GM18498 (cell line): ENCODE results near the gene SAMD4B.
"Not testable (repeated sequence)": the region's sequence is repeated elsewhere in the genome, so short reads cannot be mapped to it uniquely, and the experiment has no call there.

Source experiments
- ATAC-seq: cut with Tn5 transposase; IDR thresholded peaks from one replicate; pipeline ENCODE4 v1.9.1; 2021; ENCODE audit warnings: mild to moderate bottlenecking, moderate library complexity; ENCODE audit not compliant: unreplicated experiment

The SAMD4B gene

GRCh38 chr19:39309305-39309670, 32.9 kb upstream of the SAMD4B start:
- ATAC-seq: not testable (repeated sequence)

- no peak for ATAC-seq
Measured at GRCh38 chr19:39310558-39311311, 31.5 kb upstream of the SAMD4B start.

DNA sequence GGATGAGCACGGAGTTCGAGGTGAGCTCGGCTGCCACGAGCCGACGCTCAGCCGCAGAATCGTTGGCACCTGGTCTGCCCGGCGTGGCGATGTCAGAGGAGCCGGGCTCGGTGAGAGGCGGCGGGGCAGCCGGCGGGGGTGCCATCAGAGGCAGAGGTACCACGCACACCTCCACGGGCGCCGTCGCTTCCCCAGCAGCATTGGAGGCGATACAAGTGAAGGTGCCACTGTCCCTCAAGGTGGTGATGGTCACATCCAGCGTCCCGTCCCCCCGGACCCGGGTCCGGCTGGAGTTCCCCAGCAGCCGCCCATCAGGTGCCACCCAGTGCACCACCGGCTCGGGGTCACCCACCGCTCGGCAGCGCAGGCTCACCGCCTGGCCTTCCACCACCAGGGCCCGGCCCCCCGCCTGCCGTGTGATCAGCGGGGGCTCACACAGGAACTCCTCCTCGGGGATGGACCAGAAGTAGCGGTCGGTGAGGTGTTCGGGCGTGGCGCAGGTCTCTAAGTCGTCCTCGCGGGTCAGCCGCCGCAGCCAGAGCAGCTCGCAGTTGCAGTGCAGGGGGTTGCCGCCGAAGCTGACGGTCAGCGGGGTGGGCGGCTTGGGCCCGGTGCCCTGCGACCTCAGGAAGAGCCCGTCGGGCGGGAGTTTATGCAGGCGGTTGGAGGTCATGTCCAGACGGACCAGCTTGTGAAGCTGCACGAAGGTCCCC, 28.0 kb upstream of the SAMD4B start:
- ATAC-seq: no peak

- no peak for ATAC-seq
Measured at GRCh38 chr19:39315933-39316332, 26.3 kb upstream of the SAMD4B start.

- ATAC-seq: no peak
Measured at GRCh38 chr19:39316627-39317321, 25.4 kb upstream of the SAMD4B start.

GRCh38 chr19:39317476-39317875, 24.7 kb upstream of the SAMD4B start:
- no peak for ATAC-seq

DNA sequence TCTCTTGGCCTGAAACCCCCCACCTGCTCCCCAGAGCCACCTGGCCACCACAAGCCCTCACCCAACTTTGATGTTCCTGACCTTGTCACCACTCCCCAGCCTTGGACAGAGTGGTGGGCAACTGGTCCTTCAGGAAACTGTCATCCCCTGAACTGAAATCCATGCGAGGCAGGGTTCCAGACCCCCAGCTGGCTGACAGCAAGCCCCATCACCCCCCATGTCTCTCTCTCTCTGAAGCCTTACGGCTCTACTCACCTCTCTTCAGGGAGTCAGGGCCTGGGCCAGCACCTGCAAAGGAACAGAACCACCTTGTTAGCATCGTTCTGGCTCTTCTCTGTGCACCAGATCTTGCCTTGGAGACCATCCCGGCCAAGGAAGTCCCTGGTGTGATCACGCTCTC, 24.1 kb upstream of the SAMD4B start:
- no peak for ATAC-seq

DNA sequence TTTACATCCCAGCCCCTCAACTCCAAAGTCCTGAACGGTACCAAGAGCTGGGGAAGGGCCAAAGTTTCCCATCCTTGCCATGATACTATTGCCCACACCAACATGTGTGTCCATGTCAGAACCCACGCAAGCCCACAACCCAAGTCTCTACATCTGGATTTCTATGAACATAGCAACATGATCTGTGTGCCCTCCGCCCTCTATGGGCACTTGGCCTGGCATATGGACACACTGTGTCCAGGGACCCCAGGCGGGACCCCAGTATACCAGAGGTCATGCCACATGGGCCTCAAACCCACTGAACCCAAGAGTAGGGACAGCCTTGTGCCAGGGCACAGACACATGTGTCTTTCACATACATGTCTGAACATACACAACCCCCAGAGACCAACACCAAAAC, 23.5 kb upstream of the SAMD4B start:
- ATAC-seq: no peak

GRCh38 chr19:39319098-39319891, 22.9 kb upstream of the SAMD4B start:
- ATAC-seq: no peak

GRCh38 chr19:39319892-39320248, 22.4 kb upstream of the SAMD4B start:
- ATAC-seq: no peak

GRCh38 chr19:39321117-39321831, 20.9 kb upstream of the SAMD4B start:
- no peak for ATAC-seq

DNA sequence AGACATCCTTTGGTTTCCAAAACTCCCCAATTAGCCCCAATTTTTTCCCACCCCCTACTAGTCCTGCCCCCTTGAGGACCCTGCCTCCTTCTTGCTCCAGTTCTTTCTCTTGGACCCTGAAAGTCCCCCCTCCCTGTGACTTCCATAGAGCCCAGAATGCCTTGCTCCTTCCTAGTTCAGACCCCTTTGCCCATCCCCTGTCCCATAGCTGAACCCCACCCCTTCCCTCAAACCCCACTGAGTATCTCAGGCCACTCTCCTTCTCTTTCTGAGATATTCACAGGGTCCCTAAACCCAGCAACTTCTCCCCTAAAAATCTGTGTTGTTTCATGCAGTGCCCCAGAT, 20.4 kb upstream of the SAMD4B start:
- no peak for ATAC-seq

DNA sequence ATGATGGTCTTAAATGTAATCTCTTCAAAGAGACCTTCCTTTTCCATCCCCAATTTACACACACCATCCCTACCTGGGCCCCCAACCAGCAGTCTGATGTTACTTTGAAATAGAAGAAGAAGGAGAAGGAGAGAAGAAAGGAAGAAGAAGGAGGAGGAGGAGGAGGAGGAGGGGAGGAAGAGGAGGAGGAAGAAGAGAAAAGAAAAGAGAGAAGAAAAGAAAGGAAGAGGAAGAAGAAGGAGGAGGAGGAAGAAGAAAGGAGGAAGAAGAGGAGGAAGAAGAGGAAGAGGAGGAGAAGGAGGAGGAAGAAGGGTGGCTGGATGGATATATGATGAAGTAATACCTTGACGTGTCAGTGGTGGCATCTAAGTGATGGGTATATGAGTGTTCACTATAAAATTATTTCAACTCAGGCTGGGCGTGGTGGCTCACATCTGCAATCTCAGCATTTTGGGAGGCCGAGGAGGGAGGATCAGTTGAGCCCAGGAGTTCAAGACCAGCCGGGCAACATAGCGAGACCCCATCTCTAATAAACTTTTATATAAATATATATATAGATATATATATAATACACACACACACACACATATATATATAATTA, 17.9 kb upstream of the SAMD4B start:
- no peak for ATAC-seq

- ATAC-seq: no peak
Measured at GRCh38 chr19:39325778-39326665, 16.2 kb upstream of the SAMD4B start.

DNA sequence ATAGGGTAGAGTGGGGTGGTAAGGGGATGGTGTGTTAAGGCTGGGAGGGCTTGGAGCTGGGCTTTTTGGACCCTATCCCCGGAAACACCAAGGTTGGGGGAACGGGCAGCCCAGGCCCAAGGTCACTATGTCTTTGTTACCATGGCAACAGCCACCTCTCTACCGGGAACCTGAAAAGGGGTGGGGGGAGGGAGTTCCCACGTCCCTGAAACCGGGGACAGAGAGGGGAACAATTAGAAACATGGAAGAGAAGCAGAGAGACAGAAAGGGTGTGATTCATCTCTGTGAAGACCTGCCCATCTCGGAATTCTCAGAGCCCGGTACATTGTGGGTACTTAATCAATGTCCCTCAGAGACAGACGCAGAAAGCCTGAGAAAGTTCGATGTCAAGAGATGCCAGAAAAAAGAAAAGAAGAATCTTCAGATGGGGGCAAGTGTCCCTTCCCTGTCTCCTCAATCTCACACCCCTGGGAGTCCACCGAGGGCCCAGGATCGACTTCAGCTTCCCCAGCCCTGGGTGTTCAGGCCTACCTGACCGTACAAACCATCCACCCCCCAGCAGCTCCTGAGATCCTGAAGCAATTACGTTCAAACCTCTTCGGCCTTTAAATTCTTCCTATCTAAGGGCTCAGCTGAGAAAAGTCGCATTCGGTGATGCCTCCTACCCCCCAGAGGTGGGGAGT, 14.7 kb upstream of the SAMD4B start:
- no peak for ATAC-seq

DNA sequence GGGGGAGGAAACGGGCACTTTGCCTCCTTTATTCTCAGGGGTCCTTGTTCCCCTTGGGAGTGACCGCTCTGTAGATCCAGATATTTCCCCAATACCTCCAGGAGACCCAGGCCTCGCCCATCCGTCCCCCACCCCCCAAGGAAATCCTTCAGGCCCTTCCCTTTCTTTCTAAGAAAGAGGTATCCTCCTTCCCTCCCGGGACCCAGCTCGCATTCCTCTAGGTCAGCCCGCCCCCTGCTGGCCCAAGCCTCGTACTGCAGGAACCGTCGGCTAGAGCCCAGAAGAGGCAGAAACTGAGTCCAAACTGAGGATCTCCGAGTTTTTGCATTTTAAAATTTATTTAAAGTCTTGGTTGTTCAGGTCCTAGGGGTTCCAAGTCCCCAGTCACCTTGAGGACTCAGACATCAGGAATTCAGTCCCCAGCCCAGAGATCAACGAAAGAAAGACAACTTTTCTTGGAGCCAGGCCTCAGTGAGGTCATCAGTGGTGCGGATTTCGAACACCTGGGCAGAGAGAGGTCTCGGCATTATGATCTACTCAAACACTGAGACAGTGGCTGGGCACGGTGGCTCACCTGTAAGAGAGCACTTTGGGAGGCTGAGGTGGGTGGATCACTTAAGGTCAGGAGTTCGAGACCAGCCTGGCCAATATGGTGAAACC, 14.0 kb upstream of the SAMD4B start:
- no peak for ATAC-seq

- no peak for ATAC-seq
Measured at GRCh38 chr19:39329948-39330347, 12.3 kb upstream of the SAMD4B start.

- no peak for ATAC-seq
Measured at GRCh38 chr19:39332293-39332692, 9.9 kb upstream of the SAMD4B start.
